GF-D8 (cell line): ENCODE measurements around the gene DKK3.

ENCODE experiments used
- DNase-seq: peaks from one replicate; lab custom pipeline; 2025; lab: John Stamatoyannopoulos, UW

The DKK3 gene

DNA sequence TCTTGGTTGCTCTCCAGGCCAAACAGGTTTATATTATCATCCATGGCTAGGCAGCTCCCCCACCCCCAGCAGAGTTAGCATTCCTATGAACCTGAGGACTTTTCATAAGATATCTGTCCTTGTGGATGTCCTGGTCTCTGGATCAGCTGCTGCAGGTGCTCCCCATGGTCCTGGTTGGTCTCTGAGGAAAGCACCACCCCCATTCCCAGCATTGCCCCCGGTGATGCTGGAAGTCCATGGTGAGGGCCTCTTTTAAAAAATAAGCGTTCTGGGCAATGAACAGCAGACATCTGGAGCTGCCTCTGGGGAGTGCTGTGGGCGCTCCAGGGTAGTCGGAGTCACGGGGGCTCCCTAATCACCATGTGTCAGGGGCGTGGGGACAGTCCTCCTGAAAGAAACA, 26.6 kb downstream of the DKK3 start:
- no peak for DNase-seq

DNA sequence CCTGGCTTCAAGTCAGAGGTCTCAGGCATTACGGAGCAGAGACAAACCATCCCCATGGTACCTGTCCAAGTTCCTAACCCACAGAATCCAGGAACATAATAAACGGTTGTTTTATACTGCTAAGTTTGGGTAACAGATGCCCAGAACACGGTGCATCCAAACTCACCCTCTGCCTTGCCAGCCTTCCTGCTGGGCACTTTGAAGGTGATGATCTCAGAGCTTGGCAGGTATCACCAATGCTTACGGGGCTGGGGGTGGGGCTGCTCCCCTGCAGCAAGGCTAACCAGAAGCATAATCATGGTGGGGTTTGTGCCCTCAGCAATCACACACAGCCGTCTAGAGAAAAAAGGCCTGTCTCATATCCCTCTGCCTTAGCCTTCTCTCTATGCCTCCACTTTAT, 27.1 kb downstream of the DKK3 start:
- no peak for DNase-seq

DNA sequence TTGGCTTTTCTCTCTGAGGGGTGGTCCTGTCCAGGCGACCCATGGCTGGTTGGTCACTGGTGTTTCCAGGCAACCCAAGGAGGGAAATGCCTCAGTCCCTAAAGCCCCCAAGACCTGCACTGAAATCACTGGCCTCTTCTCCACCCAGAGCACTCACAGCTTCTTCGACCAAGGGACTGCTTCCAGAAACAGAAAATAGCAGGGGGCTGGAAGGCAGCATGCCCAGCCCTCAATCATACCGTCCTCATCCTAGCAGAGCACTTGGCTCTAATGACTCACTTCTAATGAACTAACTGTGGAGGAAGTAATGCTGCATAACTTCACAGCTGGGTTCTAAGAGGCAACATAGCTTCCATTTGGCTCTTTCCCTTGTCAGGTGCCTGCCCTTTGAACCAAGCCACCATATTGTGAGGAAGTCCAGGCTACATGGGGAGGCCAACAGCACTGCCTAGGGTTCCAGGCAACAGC, 27.6 kb downstream of the DKK3 start:
- DNase-seq: no peak

DNA sequence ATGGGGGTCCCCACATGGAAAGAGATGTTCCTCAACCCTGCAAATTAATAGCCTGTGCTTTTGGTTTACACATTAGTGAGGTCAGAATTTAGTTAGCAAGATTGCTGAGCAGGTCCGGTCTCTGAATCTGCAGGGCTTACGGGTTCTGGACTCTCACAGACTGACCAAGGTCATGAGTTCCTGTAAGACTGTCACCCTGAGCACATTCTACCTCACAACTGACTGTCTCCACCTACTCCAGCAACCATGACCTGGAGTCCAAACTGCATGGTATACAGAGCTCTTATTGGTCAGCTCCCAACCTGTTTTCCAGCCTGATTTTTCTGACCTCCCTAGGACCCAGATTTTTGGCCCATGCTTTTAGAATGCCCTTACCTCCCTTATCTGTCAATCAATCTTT, 28.2 kb downstream of the DKK3 start:
- DNase-seq: no peak

DNA sequence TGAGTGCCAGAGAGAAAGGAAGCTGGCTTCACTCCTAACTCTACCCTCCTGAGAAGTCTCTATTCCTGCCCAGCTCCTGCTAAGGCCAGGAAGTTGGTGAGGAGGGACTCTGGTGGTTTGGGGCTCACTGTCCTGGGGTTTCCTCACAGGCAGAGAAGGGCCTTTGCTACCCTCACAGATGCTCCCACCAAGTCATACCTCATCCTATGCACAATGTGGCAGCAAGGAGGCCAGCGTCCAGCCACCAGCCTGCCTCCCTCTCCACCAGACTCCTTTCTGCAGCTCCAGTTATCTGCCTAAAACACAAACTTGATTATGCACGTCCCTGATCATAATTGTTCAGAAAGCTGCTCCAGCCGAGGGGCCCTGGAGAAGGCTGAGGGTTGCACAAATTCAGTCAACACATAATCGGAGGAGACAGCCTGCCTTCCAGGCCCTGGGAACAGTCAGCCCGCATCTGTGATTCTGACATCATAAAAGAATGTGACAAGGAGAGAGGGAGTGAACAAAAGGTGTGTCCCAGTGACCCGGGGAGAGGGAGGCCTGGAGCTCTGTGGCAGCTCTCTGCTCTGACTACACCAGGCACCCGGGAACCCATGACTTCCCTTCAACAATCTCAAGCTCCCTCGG, 28.8 kb downstream of the DKK3 start:
- DNase-seq: no peak

DNA sequence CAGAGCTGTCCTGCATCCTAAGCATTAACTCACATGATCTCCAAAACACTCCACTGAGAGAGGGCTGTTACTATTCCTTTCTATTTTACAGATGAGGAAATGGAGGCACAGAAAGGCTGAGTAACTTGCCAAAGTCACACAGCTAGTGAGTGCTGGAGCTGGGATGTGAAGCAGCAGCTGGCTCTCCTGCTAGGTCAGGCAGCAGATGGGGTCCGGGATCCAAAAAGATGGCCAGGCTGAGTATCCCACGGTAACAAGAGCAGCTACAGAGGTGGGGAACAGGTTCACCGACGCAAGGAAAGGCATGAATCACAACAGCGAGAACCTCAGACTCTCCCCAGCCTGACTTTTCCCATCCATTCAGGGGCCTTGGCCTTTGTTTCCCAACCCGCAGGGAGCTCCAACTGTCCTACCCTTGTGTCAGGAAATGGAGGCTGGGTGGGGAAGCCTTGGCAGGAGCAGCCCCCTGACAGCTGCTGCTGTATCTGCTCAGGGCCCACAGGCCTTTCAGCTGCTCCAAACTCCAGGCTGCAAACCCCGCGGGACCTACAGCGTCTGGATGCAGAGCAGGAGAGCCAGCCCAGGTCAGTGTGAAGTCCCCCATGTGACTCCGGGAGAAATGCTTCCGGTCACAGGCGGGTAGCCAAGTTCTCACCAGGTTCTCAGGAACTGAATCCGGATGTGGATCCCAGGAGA, 29.5 kb downstream of the DKK3 start:
- no peak for DNase-seq

DNA sequence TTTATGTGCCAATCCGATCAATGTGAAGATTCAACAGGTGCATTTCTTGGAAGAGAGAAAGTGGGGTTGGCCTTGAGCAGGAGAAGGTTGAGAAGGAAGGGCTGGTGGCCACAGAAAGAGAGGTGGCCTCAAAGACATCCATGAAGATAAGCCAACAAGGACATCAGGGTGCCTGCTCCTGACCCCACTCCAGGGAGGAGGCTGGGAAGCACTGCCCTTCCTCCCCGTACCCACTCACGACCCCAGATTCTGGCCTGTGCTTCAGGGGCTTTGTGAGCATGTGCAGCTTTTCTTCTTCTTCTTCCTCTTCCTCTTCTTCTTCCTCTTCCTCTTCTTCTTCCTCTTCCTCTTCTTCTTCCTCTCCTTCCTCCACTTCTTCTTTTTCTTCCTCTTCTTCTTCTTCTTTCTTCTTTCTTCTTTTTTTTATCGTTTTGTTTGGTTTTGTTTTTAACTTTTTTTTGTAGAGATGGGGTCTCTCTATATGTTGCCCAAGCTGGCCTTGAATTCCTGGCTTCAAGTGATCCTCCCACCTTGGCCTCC, 30.3 kb downstream of the DKK3 start:
- no peak for DNase-seq

DNA sequence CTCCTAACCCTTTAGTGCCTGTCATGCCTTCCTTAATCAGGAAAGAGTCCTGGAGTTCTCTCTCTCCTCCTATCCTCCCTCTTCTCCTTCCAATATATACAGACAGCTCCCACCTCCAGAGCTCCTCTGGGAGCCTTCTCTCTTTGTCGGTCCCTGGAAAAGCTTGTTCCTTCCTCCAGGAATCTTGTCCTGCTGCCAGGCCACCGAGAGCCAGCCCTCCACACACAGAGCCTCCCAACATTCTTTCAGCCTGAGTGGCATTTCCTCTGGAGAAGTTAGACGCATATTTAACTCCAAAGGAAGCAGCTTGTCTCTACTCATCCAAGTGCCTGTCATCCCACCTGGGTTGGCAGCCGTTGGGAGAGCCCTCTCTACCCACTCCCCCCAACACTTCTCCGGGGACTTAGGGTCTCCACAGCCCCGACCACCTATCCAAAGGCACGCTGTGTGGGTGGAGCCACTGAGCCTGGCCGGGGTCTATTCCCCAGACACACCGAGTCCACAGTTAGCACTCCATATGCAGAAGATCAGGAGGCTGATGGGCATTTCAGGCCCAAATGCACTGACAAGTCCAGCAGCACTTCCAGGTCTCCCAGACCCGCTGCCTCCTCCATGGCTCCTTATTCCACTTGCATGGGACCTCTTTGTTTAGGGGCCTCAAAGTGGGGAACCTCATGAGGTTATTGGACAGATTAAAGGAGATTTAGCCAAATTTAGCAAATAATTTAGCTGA, 31.1 kb downstream of the DKK3 start:
- DNase-seq: no peak

DNA sequence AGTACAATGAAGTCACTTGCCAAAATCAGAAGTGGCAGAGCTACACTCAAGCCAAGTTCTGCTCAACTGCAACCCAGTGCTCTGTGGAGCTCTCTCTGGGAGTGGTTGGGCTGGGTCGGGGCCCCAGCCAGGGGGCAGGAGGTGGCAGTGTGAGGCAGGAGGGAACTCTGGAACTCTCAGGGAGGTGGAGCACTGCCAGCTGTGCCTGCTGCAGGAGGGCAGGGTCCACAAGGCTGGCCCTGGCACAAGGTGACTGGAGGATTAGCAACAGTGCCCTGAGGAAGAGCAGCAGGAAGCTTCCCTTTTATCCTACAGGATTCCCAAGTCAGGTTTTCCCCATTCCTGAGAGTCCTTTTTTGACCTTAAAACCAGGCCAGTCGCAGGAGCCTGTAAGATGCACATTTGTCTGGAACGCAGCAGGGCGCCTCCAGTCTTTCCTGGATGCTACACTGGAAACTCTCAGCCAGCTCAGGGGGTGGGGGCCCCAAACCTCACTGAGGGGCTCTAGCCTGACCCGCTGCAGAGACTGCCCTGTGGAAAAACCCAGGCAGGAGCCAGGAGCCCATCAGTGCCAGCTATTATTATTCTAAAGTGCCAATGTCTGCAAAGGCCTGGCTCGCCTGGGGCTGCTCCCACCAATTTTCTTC, 31.8 kb downstream of the DKK3 start:
- no peak for DNase-seq

DNA sequence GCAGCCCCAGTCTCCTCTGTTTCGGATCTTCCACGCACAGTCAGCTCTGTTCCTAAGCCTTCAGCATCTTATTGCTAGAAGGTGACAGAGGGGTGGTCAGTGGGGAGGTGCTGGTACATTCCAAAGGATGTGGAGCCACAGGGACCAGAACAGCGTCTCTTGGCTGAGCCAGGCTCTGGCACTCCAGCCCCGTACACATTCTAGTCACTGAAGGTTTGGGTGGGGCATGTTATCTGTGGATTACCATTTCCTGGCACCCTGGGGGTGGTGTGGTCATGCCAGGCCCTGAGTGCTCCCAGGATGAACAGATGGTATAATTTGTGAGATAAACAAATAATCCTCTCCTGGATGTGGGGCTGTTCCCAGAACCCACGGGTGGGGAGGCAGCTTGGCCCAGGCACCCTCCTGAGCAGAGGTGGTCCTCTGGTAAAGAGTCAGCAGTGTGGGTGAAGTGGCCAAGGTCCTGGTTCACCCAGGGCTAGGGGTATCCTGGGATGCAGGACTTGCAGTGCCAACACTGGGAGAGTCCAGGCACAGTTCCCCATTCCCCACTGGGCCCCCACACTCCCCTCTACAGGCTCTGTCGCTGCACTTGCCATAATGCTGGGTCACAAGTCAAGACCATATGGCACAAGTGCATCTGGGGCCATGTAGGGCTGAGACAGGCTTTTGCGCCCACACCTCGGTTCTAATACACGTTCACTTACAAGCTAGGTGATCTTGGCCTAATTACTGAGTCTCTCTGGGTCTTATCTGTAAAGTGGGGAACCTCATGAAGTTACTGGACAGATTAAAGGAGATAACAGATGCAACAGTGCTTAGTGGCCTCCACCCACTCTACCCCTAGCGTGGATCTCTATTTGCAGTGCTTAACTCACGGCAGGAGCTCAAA, 33.0 kb downstream of the DKK3 start:
- DNase-seq: no peak

DNA sequence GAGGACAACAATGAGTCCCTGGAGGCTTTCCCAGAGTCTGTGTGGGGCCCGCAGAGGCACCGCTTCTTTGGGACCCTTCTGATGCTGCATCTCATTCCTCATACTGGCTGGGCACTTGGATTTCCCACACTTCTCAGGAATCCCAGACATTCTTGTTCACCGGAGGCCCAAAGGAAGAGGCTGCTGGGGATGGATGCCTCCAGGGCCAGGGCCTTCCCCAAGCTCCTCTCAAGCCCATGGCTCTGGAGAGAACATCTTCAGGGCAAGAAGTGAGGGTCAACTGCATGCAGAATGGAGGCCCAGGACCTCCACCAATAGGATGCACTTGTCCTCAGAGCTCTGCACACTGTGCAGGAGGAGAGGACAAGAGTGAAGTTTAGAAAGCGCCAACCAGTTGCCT, 34.6 kb downstream of the DKK3 start:
- no peak for DNase-seq

DNA sequence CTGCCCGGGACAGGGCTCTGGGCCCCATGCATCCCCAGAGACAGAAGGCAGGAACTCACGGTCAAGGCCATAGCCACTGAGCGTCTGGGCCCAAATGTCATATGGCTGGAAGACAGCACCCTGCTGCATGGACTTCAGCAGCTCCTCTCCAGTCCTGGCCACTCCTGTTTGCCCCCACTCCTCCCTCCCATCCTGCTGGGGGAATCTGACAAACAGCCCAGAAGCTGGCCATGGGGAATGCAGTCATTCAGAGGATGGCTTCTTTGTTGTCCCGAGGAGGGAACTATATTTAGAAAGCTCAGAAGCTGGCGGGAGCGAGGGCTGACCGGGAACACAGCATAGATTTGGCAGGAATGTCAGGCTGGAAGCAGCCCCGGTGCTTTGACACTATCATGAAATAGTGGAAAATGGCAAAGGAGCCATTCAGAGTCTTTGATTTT, 35.0 kb downstream of the DKK3 start:
- no peak for DNase-seq

DNA sequence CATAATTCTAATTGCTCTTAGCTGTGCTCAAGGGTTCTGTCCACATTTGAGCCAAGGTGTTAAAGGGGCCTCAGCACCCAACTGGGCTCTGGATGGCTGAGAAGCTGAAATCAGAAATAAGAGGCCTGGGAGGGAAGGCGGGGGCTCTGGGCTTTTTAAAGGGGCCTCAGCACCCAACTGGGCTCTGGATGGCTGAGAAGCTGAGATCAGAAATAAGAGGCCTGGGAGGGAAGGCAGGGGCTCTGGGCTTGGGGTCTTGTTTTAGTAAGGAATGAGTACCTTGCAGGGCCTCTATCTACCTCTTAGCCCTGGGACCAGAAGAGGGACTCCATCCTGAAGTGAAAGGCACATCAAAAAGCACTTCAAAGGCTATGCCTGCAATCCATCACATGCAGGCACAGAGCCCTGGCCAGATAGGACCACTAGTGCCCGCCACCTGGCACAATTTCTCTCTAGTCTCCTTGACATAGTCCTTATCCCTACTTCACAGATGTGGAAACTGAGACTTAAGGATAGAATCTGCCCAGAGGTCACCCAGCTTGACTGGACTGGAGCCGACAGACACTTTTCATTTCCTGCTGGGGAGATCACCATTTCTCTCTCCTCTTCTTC, 35.6 kb downstream of the DKK3 start:
- DNase-seq: no peak

DNA sequence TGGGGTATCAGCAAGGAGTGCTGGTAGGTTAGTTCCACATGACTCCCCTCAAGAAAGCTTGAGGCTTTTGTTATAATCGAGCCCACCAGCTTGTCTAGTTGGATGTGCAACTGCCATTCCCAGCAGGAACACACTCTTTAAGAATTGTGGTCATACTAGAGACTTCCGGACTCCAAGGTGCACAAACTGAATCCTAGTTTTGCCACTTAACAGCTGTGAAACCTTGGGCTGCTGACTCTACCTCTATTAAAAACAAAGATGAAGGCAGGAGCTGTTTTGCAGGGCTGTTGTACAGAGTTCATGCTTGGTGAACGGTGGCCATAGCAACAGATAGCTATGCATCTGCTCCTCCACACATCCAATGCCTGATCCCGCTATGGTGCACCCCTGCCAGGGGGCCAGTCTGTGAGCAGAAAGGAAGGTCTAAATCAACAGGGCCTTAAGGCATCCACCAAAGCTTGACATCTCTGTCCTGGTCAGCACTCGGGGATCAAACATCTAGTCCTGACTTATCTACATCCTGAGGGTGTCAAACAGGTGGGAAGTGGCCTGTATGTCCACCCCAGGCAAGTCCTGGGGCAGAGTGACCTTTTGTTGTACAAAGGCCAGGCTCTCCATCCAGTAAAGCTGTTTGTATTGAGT, 36.4 kb downstream of the DKK3 start:
- DNase-seq: no peak

DNA sequence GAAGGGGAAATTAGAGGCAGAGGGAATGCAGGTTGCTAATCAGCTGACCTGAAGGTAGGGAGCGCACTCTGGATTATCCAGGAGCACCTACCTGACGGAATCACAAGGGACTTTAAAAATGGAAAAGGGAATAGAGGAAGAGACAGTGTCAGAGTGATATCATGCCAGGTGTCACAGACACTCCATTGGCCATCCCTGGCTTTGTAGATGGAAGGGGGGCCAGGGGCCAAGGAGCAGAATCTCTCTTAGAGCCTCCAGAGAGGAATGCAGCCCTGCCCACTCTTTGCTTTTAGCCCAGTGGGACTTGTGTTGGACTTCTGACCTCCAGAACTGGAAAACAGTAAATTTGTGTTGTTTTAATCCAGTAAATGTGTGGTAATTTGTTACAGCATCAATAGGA, 37.9 kb downstream of the DKK3 start:
- DNase-seq: no peak

DNA sequence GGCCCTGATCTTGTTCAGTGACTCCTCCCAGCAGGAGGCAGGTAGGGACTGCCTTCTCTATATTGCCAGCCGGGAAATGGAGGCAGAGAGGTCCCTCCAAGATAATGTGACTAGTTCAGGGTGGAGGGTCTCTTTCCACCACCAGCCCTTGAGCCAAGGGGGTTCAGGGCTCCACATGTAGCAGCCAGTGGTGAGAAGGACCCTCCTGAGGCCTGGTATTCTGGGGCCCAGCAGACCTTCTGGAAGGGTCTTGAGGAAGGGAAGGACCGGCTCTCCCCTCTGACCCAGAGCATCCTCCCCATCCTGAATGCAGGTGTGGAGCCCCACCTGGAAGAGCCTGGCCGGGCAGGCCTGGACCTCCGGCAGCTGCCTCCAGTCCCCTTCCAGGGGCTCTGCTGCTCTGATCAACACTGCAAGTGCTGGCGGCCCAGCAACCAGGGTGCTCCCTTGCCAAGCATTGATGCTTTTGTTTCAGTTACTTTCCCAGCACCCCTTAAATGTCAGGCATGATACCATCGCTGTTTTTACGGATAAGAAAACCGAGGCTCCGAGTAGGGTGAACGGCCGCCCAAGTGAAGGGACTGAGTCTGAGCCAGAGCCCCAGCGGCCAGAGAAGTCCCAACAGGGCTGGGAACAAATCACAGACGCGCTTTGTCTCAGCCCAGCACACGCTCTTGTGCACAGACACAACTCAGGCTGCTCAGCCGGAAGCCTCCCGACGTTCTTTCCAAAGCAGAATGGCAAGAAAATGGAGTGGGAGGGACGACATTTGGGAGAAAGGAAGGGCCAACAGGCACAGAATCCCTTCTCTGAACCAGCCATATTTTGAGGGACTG, 38.8 kb downstream of the DKK3 start:
- no peak for DNase-seq

DNA sequence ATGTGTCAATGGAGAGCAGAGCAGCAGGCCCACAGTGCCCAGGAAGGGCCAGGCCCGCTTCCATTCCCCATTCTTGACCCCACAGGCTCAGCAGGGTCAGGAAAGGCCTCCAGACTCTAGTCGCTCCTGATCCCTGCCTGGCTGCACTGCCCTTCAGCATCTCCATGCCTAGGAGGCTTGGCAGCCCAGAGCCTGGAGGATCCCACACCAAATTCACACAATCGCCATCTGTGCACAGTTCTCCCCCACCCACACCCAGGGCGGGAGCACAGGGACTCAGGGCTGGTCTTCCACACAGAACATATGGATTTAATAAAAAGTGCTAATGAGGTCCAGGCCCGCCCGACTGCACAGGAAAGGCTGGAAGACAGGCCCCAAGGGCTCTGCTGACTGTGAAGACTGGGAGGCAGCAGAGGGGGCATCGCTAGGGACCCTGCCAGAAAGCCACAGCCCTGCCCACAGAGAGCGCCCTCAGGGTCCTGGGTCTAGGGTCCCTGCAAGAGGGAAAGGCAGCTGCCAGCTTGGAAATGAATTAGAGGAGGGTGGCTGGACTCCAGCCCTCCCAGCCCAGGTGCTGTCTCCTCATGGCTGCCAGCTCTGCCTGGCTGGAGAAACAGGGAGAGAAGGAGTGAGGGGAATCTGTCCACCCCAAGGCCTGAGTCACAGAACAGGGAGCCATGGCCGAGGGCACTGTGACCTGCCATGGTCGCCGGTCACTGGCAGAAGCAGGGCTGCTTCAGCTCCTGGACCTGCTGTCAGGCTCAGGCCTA, 39.7 kb downstream of the DKK3 start:
- DNase-seq: no peak

DNA sequence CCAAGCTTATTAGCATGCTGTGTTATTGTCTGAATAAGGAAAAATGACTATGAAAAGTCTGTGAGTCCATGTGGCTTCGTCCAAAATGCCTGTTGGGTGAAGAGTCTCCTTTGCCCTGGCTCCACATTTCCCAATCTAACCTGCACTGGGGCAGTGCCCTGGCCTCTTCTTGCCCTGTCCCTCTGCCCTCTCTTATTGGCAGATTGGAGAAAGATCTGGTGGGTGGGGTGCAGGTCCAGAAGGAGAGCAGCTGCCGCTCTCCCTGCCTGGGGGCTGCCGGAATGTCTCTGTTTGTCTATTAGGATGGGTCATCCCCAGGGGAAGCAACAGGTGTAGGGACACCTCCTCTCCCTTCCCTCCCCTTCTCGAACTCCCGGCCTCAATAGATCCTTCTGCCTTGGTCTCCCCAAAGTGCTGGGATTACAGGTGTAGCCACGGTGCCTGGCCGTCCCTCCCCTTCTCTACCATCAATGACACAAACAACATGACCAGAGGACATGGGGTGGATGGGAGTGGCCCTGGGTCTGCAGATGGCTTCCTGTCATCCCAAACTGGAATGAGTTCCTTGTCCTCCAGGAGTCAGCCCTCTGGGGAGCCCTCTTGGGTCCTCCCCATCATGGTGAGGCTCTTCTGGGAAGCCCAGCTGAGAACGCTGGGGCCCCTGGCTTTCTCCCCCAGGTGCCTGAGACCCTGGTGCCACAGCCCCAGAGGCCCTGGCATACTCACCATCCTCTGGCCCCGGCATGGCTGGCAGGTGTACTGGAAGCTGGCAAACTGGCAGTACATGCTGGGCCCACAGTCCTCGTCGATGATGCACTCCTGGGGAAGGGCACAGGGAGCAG, 40.5 kb downstream of the DKK3 start:
- DNase-seq: no peak
